ENCODE results near the gene SYNGR3. TPM values are rescaled to one million over a fixed set of nuclear protein-coding genes. Genes with fewer than 3 reads are reported as not detected.
A peak's percentile ranks its signal among the peaks of the same experiment; 100 is the strongest.

Gene SYNGR3
- total and polyA plus RNA-seq, 2 experiments from 2014 or later, result 21.8 to 27.2 TPM

DNA sequence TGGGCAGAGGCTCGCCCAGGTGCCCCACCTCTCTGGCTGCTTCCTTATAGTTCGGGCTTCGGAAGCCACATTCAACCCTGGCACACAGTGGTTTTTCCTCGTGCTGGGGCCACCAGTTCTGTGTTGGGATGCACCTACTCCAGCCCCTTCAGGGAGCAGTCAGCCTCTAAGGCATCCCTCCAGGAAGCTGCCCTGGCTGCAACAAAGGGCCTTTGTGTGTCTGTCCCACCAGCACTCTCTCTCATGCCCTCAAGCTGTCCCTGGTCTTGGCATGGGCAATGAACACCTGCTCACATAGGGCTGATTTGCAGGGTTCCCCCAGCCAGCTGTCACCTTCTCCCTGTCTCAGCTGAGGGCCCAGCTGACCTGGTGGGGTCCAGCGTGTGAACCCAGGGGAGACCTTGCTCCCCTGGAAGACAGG lies 7.7 kb upstream of the SYNGR3 start:
- Histone ChIP-seq H3K4me3 (no peak overlapping the region), H3K4me1 (ENCODE audit: low read depth) (peaks cover 4% of the 10 kb centered on the region), H3K27ac (no peak overlapping the region), H3K9me3 (ENCODE audit: low read depth) (no peaks in the 10 kb centered on the region), H3K27me3 (peaks cover 55% of the 10 kb centered on the region), H3K36me3 (peaks cover 3% of the 10 kb centered on the region)
- DNase-seq (ENCODE audit: low read depth in 1 of 2, low spot score in 1 of 2), result no peak
- TF ChIP-seq, protein P1, sequence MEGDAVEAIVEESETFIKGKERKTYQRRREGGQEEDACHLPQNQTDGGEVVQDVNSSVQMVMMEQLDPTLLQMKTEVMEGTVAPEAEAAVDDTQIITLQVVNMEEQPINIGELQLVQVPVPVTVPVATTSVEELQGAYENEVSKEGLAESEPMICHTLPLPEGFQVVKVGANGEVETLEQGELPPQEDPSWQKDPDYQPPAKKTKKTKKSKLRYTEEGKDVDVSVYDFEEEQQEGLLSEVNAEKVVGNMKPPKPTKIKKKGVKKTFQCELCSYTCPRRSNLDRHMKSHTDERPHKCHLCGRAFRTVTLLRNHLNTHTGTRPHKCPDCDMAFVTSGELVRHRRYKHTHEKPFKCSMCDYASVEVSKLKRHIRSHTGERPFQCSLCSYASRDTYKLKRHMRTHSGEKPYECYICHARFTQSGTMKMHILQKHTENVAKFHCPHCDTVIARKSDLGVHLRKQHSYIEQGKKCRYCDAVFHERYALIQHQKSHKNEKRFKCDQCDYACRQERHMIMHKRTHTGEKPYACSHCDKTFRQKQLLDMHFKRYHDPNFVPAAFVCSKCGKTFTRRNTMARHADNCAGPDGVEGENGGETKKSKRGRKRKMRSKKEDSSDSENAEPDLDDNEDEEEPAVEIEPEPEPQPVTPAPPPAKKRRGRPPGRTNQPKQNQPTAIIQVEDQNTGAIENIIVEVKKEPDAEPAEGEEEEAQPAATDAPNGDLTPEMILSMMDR (IDR thresholded peaks at IDR 0.05; ENCODE audit: low read depth, low read length), result no peak

DNA sequence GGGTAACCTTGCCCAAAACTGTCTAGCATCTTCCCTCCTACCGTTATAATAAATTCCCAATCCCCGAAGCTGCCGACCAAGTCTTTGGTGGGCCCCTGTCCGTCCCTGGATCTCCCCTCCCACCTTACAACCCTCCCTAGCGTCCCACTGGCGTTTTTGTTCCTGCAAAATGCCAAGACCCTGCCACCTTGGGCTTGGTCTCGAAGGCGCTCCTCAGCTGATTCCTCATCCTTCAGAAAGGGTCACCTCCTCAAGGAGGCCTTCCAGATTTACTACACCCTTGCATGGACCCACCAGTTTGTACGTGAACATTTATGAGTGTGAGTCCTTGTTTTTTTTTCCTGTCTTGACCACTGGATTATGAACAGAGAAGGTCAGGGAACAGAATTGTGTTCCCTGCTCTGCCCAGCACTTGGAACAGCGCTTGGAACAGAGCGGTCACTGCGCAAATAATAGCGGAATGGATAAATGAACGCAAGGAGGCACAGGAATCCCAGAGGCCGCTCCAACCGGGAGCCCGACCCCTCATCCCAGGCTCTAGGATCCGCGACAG lies 6.7 kb upstream of the SYNGR3 start:
- peaks cover 52% of the 10 kb centered on the region for H3K27me3 ChIP-seq

DNA sequence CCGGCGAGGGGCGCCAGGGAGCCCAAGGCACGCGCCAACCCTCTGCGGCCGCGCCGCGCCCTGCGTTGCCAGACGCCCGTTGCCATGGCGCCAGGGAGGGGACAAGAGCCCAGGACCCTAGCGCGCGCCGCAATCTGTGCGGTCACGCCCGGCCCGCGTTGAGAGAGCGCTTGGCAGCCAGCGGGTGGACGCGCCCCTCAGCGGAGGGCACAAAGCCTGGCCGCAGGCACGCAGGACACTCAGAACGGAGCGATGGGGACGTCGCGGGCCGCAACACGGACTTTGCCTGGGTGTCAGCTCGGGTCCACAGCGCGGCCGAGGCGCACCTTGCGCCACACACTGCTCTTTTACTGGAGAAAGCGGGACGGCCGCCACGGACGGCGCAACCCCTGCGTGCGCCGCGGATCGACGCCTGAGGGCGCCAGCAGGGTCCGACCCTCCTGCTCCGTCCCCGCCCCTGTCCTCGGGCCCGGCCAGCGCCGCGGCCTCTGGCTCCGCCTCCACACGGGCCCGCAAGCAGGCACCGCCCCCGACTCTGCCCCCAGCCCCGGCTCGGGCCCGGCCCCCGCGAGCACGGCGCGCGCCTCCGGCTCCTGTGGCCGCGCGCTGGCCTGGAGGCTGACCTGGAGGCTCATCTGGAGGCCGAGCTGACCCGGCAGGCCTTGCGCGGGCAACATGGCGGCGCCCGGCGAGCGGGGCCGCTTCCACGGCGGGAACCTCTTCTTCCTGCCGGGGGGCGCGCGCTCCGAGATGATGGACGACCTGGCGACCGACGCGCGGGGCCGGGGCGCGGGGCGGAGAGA lies 6.0 kb upstream of the SYNGR3 start, which contains the start of gene GFER:
Gene GFER, plus strand, starts transcription at position 650 of the 803 bp plus-strand sequence. Its CDS starts 26 bp downstream, at position 676.
- Histone ChIP-seq H3K27me3 (peaks cover 49% of the 10 kb centered on the region), H3K4me3 (peak within 1 kb of the TSS; percentile 80), H3K36me3 (no peaks in the 10 kb centered on the region), H3K9me3 (ENCODE audit: low read depth) (no peaks in the 10 kb centered on the region), H3K27ac (peak within 1 kb of the TSS; percentile 91), H3K4me1 (ENCODE audit: low read depth) (peaks cover 4% of the 10 kb centered on the region)
- DNase-seq (ENCODE audit: low read depth in 1 of 2, low spot score in 1 of 2), result peak; percentile 96 to 97
- TF ChIP-seq, protein P1 (IDR thresholded peaks at IDR 0.05; ENCODE audit: low read depth, low read length), result peak; percentile 28

More for the DNA sequence above, 6.7 kb upstream of the SYNGR3 start:
- TF ChIP-seq, protein P1 (IDR thresholded peaks at IDR 0.05; ENCODE audit: low read depth, low read length), result no peak
- no peaks in the 10 kb centered on the region for H3K9me3 ChIP-seq (ENCODE audit: low read depth)
- peak overlapping the region; percentile 91 for H3K27ac ChIP-seq
- H3K4me1 ChIP-seq (ENCODE audit: low read depth), result peaks cover 4% of the 10 kb centered on the region
- DNase-seq (ENCODE audit: low read depth in 1 of 2, low spot score in 1 of 2), result no peak
- H3K4me3 ChIP-seq, result peak overlapping the region; percentile 80
- no peaks in the 10 kb centered on the region for H3K36me3 ChIP-seq

DNA sequence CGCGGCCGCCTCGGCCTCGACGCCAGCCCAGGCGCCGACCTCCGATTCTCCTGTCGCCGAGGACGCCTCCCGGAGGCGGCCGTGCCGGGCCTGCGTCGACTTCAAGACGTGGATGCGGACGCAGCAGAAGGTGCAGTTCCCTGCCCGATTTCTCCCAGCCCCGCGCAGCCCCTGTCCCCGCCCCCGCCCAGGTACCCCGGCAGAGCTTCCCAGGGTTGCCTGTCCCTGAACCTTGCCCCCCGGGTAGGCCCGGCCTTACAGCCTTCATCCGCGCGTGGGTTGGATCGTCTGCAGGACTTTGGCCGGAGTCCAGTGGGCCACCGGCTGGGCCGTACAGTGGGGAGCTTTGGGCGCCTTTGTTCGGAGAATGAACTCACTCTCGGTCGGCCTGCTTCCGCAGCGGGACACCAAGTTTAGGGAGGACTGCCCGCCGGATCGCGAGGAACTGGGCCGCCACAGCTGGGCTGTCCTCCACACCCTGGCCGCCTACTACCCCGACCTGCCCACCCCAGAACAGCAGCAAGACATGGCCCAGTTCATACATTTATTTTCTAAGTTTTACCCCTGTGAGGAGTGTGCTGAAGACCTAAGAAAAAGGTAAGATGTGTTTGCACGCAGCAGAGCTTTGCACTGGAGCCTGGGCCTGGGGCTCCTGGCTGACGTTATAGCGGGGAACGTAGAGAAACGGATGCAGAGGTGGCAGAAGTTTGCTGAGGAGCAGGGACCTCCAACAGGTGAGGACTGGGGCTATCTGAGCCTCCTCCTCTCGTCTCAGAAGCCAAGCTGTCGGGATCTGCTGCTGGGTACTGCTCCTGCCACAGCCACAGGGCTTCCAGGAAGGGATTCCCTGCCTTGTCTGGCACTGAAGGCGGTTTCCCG lies 5.2 kb upstream of the SYNGR3 start:
- Histone ChIP-seq H3K9me3 (ENCODE audit: low read depth) (no peaks in the 10 kb centered on the region), H3K36me3 (no peaks in the 10 kb centered on the region), H3K4me1 (ENCODE audit: low read depth) (peaks cover 4% of the 10 kb centered on the region), H3K27me3 (peaks cover 49% of the 10 kb centered on the region), H3K4me3 (peak overlapping the region; percentile 80), H3K27ac (peak overlapping the region; percentile 91)
- no peak for DNase-seq (ENCODE audit: low read depth in 1 of 2, low spot score in 1 of 2)
- TF ChIP-seq, protein P1 (IDR thresholded peaks at IDR 0.05; ENCODE audit: low read depth, low read length), result no peak

DNA sequence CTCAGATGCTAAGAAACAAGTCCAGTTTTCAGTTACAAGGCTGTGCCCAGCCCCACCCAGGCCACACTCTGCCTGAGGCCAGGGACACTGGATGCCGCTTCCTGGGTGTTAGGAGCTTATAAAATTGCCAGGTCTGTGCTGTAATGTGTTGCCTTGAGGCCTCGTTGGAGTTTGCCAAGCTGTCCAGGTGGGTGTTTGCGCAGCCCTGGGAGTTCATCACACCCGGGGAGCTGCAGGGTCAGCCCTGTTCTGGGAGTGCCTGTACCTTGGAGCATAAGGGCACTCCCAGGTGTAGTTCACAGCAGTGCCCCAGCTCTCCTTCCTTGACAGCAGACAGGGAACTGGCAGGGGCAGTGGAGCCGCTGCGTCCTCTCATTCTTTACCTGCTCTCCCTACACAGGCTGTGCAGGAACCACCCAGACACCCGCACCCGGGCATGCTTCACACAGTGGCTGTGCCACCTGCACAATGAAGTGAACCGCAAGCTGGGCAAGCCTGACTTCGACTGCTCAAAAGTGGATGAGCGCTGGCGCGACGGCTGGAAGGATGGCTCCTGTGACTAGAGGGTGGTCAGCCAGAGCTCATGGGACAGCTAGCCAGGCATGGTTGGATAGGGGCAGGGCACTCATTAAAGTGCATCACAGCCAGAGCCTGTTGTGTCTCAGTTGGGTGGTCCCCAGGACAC lies 4.2 kb upstream of the SYNGR3 start:
- H3K4me3 ChIP-seq, result no peak overlapping the region
- no peaks in the 10 kb centered on the region for H3K9me3 ChIP-seq (ENCODE audit: low read depth)
- no peak for DNase-seq (ENCODE audit: low read depth in 1 of 2, low spot score in 1 of 2)
- no peaks in the 10 kb centered on the region for H3K36me3 ChIP-seq
- H3K27ac ChIP-seq, result no peak overlapping the region
- TF ChIP-seq, protein P1 (IDR thresholded peaks at IDR 0.05; ENCODE audit: low read depth, low read length), result no peak
- peaks cover 4% of the 10 kb centered on the region for H3K4me1 ChIP-seq (ENCODE audit: low read depth)
- peaks cover 42% of the 10 kb centered on the region for H3K27me3 ChIP-seq
